ENCODE data around the gene FAM204A.
A peak's percentile ranks its signal among the peaks of the same experiment; 100 is the strongest.

The FAM204A gene

DNA sequence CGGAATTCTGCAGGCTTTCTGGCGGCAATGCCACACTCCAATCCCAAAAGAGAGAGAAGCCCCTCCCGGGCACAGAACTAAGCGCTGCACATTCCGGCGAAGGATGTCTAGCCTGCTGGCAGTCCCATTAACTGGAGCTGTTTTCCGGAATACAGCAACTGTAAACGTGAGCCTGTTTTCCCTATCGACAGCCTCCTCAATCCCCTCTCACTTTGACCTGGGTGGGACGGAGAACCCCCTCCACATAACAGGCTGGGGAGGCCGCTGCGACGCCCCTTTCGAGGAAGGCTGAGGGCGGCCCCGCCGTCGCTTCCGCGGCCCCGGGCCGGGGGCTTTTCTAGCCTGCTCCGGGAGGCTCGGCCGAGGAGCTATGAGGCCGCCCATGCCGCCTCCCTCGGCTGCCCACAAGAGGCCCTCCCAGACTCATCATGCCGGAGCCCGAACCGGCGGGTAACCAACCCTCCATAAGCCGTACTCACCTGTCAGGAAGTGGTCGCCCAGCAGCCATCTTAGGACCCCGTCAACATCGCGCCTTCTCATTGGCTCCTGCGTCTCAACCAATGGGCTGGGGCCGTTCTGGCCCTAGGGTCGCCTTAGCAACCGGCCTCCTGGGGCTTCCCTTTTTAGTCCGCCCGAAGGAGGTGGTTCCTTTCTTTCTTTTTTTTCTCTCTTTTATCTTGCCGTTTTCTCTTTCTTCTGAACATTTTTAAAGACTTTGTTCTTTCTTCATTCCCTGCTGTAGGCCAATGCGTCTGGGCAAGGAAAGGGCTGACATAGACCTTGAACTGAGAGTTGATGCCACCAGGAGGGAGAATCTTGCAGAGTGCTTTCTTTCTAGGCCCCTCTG is at the start of gene FAM204A:
Gene FAM204A, minus strand, starts transcription at position 534 of the 847 bp plus-strand sequence. CDS start 5,909 bp downstream, outside the sequence.
- peak; percentile 66 for DNase-seq

DNA sequence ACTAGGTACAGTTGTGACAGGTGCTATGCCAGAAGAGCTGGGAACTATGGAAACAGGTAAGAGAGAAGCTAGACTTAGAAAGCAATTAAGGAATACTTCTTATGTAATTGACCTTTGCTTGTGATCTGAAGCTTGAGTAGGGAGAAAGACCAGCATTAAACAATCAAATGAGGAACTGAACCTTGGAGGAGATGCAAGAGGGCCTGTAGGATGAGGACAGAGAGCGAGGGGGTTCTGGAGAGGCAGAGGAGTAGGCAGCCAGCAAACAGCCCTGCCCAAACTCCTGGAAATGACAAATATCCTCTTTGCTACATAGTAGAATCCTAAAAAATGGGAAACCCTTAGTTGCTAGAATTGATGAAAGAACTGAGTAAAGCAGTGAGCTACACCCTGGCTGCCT is 41.6 kb upstream of the FAM204A start:
- no peak for DNase-seq

DNA sequence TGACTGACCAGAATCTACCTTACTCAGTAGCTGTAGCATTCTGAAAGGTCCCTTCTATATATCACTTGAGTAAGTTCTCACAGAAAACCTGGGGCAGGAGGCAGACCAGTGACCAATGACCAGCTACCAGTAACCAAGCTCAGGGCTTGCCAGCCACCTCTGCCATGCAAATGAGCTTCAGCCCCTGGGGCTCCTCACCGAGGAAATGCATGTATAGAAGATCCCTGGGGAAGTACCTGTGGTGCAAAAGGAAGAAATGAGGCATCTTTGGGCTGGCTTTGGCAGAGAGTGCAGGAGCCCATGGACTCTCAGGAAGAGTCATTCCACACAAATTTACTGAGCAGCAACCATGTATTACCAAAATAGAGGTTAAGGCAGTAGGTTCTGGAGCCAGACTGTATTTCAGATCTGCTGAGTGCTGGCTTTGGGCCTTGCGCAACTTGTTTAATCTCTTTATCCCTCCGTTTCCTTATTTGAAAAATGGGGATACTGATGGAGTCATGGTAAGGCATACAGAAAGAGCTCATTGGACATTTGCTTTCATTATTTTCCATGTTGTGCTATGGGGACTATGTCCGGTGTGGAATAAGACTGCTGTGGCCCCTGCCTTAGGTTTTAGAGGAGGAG is 41.1 kb upstream of the FAM204A start:
- DNase-seq: no peak

DNA sequence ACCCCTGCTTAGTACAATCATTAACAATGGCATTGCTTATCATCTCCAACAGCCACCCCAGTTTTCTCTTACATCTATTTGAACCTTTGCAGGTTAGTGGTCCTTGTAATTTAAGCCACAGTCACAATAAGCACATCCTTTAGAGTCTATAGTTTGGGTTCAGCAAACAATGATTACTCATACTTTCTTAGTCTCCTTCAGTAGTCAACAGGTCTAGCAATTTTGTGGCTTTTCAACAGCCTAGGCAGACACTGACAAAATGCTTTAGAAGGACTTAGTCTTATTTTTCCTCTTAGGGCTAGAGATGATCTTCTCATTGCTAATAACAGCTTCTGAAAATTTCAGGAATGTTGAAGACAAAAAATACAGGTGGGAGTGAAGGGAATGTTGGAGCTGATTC is 32.3 kb upstream of the FAM204A start:
- no peak for DNase-seq

DNA sequence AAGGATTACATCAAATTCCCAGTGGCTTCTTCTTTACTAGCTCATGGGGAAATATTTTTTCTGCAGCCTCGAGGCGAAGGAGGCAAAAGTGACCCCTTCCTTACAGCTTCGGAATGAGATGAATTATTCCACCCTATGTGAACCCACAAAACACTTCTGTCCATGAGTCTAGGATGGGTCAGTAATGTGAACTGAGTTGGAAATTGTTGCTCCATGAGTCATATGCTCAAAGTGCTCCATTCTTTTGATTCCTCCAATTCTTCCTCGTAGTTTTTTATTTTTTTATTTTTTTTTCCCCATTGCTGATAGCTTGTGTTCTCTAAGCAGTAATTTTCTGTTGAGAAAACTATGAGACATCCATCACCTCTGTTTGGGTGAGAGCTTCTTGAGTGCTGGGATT is 31.7 kb upstream of the FAM204A start:
- DNase-seq: no peak

DNA sequence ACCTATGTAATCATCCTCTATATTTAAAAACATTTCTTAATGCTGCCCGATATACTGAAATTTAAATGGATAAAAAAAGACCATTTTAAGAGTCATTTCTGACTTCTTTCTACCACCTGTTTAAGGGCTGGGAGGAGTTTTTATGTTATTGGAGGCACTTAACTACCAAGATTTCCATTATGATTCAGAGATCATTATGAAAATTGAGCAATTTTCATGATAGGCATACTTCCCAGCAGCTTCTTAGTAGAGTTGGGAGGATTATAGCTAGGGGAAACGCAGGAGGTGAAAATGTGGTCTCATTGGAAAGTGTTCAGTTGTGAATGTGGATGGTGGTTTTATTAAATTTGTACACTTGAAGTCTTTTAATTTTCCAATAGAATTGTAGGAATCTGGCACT is 28.4 kb upstream of the FAM204A start:
- no peak for DNase-seq

DNA sequence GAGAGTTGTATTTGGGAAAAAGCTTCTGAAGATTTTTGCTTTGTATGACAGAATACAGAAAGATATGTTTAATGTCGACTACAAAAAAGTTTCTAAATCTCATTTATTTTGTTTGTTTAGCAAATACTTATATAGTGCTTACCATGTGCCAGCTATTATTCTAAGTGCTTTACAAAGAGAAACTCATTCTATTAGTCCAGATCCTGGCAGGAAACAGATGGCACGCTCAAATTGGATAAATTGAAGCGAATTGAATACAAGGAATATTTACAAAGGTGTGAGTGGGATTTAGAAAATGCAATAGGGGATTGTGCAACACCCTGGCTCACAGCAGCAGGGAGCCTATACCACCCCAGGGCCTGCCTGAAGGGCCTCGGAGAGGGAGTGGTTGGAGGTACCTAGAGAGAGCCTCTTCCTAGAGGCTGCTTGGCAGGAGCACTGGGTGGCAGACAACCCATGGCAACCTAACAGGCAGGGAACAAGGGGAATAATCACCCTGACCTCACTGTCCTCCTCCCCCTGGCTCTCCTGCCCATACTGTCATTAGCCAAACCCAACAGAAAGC is 27.6 kb upstream of the FAM204A start:
- no peak for DNase-seq

DNA sequence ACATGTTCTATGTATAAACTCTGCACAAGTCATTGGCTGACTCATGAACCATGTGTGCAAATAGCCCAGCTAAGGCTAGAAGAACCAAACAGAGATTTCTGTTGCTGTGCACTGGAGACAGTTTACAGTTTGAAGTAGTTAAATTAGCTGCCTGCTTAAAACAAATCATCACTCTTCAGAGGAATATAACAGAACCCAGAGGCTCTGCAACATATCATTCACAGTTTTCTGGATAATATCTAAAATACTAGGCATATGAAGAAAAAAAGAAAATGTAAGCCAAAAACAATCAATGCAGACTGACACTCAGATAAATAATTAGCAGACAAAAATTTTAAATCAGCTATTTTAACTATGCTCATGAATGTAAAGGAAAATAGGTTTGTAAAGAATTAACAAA is 23.6 kb upstream of the FAM204A start:
- no peak for DNase-seq

DNA sequence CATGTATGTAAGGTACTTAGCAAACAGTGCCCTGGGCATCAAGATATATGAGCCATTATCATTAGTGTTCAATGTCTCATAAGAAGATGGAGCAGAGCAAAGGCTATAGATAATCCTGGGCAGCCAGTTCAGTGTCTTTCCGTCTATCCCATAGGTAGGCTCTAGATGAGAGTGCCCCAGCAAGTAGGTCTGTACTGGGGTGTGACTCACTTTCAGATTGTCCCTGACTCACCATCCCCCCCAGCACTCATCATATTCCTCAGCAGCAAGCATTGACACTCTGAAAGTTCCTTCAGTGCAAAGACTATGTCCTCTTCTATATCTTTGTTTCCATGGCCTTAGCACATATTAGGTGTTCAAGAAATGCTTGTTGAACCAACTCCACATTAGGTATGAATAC is 20.0 kb upstream of the FAM204A start:
- no peak for DNase-seq

DNA sequence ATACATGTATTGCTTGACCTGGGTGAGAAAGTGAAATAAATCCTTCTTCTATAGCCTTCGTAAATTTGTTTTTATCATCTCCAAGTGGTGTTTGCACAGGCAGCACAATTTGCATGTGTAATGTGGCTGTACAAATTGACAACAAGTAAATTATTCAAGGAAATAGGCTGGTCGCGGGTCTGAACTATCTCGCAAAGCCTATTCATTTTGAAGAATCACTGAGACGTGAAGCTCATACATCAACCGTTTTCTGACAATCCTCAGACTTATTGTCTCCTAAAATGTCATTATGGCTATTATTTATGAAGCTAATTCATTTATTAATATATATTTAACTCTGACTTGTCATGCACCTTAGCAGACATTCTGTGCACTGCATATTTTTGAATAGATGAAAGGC is 16.2 kb upstream of the FAM204A start:
- no peak for DNase-seq

DNA sequence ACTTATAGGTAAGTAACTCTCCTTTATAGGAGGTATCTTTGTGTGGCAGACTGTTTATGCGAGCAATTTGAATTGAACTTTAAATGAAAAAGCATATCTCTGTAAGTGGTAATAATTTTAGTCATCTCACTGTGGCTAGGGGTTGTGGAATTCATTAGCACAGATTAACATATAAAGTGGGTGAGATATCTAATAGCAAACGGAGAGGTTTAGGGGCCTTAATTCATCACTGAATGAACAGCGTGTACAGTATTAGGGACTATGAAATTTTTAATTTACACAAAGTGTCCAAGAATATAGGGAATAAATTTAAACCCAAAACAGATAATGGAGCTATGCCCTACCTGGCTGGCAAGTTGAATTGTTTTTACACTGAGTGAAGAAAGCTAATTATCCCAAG is 15.7 kb upstream of the FAM204A start:
- no peak for DNase-seq

DNA sequence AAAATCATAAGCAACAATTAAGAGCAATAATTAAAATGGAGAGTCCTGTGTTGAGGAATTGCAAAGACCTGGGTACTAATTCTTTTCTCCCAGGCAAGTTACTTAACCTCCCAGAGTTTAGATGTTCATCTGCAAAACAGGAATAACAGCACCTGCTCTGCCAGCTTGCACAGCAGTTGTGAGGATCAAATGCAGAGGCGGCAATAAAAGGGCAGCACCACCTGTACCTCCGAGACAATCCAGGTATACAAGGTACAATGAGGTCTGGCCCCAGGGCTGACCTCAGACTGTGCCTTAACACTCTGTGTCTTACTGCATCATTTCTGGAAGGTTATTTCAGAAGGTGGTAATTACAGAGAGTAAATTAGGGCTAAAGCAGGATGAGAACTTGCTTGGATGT is 14.5 kb upstream of the FAM204A start:
- no peak for DNase-seq

DNA sequence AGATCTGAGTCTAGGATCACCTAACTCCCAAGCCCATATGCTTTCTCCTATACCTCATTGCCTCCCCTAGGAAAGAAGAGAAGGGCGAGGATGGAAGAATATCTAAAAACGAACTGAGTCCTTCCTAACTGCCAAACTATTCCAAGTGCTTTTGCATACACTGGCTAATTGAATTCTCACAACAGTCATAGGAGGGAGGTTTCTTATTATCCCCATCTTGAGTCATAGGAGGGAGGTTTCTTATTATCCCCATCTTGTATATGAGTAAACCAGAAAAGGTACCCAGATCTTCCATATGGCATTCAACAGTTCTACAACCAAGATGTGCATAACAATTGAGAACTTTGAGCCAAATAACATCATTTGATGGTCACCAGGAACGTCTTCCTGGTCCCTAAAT is 13.1 kb upstream of the FAM204A start:
- DNase-seq: no peak

DNA sequence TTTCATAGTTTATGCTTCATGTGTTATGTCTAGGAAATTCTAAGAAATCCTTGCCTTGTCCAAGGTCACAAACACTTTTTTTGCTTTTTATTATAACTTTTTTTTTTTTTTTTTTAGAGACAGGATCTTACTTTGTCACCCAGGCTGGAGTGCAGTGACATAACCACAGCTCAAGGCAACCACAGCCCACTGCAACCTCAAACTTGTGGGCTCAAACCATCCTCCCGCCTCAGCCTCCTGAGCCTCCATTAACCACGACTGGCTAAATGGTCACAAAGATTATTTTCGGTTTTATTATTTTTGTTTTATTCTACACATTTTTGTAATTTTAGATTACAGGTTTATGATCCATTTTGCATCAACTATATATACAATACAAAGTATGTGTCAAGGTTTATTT is 7.1 kb upstream of the FAM204A start:
- no peak for DNase-seq

DNA sequence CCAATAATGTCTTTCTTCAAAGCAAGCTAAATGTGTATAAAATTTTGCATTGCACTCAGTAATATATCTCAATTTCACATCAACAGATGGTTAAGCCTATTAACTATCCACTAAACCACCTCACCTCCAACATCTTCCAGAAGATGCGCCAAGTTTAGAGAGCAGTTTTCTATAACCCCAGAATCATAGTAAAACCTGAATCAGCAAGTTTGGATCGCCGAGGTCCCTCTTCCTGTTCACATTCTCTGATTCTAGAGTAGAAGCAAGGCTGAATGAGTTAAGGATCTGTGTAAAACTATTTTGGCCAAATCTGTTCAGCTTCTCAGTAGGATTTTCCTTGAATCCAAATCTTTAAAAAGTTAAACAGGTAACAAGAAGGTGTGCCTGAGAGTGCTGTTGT is 1.4 kb upstream of the FAM204A start:
- no peak for DNase-seq

DNA sequence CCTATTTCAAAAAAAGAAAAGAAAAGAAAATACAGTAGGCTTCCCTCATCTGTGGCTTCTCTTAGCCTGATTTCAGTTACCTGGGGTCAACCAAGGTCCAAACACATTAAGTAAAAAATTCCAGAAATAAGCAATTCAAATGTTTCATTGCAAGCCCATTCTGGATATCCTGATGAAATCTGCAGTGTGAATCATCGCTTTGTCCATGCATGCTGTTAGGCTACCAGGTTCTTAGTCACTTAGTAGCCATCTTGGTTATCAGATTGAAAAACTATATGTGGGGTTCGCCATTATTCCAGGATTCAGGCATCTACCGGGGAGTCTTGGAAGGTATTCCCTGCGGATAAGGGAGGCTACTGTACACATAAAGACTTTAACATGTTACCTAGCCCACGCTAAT is 991 bp upstream of the FAM204A start:
- DNase-seq: no peak

DNA sequence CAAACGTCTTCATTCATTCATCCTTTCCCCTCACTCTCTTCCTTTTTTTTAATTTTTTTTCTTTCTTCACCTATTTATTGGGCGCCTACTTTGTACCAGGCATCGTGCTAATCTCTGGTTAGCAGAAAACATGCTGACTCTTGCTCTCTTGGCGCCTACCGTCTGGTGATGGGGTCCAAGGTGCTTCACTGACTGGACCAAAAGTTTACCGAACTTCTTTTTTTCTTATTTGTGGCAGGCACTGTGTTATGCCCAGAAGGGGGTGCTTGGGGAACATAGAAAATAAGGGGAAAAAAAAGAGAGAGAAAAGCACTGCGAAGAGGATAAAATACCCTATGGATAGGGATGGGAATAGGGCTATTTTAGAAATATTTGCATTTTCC is 505 bp upstream of the FAM204A start:
- DNase-seq: no peak

DNA sequence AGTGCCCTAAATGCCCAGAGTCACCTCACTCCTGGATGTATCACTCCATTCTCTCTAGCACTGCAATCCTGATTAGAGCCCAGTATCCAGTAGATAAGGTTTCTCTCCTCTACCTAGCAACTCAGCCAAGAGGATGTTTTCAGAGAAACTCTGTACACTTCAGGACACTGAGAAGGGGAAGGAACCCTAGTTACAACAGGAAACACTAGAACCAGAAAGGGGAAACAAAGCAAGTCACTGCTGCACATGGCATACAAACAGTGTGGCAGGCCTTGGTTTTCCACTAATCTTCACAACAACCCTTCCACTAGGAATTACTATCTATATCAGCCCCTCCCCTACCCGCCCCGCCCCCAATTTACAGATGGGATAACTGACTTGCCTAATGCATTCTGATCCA is 1.6 kb downstream of the FAM204A start:
- no peak for DNase-seq

DNA sequence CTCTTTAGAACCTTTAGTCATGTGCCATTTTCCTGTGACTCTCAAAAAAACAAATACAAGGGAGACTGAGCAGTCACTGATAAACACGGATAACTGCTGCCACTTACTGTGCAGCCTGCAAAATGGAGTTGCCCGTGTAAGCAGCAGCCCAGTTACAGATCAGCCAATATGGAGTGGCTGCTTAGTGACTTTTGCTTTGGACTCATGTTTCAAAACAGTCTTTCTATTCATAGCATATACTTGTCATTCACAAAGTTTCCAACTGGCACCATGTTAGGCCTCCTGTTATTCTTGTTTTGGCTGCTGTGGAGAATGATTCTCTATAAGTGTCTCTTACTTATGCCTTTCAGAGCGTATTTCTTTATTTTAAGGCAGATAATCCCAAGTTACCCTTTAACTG is 3.0 kb downstream of the FAM204A start:
- DNase-seq: no peak

DNA sequence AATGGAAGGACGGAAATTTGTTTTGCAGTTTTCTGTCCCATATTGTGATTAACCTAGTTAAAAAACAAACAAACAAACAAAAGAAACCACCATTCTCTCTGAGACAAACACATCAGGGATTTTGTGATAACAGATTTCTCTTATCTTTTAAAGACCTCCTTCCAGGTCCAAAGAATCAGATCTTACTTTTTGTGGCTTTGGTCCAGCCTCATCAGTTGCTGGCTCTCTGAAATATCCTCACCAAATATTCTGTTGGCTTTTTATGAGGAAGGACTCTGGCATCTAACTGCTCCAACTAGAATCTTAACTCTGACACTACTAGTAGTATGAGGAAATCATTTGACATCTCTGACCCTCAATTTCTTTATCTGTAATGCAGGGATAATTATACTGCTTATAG is 4.8 kb downstream of the FAM204A start:
- DNase-seq: no peak

DNA sequence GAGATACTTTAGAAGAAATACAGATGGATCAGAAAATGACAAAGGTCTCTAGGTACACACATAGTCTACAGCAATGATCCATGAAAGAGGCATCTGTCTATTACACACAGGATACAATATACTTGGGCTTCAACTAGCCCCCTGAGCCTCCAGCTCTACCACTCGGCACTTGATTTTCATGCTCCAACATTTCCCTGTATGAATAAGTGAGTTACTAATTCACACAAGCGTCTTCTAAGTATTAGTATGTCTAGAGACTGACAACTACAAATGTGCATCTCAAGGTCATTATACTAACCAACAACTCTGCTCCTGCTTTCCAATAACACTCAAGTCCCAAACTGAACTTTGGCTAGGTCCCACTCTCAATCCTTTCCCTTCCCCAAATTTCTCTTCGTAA is 8.3 kb downstream of the FAM204A start:
- no peak for DNase-seq

DNA sequence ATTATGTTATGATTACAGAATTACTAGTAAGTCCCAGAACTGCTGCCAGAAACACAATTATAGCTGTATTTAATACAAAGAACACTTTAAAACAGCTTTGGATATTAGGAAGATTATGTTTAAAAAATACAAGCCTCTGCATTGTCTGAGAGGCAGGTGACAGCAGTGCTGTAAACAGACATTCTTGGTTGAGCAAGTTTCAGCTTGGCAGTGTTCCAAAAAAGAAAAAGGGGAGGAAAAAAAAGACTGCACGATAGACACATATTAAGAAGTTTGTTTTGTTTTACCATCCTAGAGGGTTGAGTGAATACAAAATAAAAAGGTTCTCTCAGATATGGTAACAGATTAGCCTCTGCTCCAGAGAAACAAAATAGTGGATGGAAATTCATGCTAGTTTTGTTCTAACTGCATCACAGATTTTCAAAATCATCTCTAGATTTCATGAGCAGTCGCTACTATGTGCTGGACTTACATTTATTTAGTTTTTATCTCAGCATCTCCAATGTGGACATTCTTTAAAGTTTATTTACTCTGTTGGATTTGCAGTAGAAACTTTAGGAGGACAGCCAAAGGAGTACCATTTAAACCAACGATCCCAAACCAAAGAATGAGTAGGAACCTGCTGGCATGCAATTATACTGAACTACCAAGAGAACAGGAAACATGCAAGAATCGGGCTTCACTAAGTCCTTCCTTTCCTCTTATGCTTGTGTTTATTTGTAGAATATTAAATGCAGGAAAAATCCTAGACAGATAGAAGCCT is 9.0 kb downstream of the FAM204A start:
- no peak for DNase-seq

DNA sequence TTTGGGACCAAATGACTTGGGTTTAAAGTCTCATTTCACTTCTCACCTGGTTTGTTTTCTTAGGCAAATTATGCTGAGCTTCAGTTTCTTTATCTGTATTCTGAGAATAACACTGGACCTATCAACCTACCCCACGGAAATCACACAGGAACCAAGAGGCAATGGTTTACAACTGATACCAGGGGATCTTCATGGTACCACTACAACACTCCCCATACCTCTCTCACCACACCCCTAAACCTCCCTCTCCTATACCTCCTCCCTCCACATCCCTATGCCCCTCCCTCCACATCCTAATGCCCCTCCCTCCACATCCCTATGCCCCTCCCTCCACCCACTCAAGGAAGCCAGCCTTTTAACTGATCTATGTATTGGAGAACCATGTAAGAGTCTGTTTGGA is 9.9 kb downstream of the FAM204A start:
- no peak for DNase-seq

Data from 8988T (cell line).